GM12878 (cell line): Measurements from ENCODE around the gene LRSAM1. TPM values are rescaled to one million over a fixed set of nuclear protein-coding genes. Genes with fewer than 3 reads are reported as not detected.

ENCODE experiments used
- ATAC-seq: fragments of 200-7000 bp; cut with Tn5 transposase; 3 replicates; pipeline ENCODE4 v1.9.1; 2020; ENCODE audit warnings: mild to moderate bottlenecking, moderate library complexity
- BruUV-seq: library from RNA; stranded (reverse); fragments of 400-500 nt; replicated peaks from 2 replicates; lab custom pipeline; 2021; lab: Mats Ljungman, UMichigan
- CTCF ChIA-PET: fragments of 300-600 bp; sonication (Branson Sonifier 250); formaldehyde crosslinking; extraction: SDS; loops from one replicate; lab custom pipeline; 2021; ENCODE audit warnings: inconsistent platforms; lab: Yijun Ruan, JAX
- POLR2A ChIA-PET: fragments of 350-600 bp; formaldehyde crosslinking; extraction: SDS; loops from one replicate; lab custom pipeline; 2021; ENCODE audit warnings: inconsistent platforms; lab: Charles Lee
- RAD21 ChIA-PET: fragments of 300-600 bp; sonication (Branson Sonifier 250); formaldehyde crosslinking; loops from one replicate; lab custom pipeline; 2023; ENCODE audit warnings: antibody characterized with exemption; ENCODE audit not compliant: unreplicated experiment; lab: Charles Lee
- SMC1A ChIA-PET: fragments of 300-600 bp; sonication (Branson Sonifier 250); formaldehyde crosslinking; loops from one replicate; lab custom pipeline; 2023; ENCODE audit not compliant: unreplicated experiment, uncharacterized antibody; lab: Charles Lee
- DNase-seq: peaks from one replicate; pipeline ENCODE4 v3.0.0-alpha.2; 2011; ENCODE audit warnings: low read depth, low spot score
- FAIRE-seq: peaks from 3 replicates; lab custom pipeline; 2011; peaks lifted over from hg19 to GRCh38; lab: Jason Lieb, UNC
- H2AFZ ChIP-seq: 2 replicates; pipeline ENCODE4 v1.6.0; 2011; ENCODE audit warnings: low read depth, low read length, control low read depth; ENCODE audit not compliant: control insufficient read depth
- H3K27ac ChIP-seq: 2 replicates; pipeline ENCODE4 v1.5.1; 2011; ENCODE audit warnings: control low read depth; ENCODE audit not compliant: control insufficient read depth, insufficient read depth
- H3K27me3 ChIP-seq, 2 experiments: replicated peaks in 1 of 2; 2 replicates each; pipeline versions ENCODE4 v1.6.0 to v1.6.1; 2011; ENCODE audit warnings: low read length in 1 of 2; ENCODE audit not compliant: control insufficient read depth in 2 of 2, insufficient read depth in 2 of 2
- H3K36me3 ChIP-seq, 2 experiments: 2 replicates each; pipeline ENCODE4 v1.5.1; 2011; ENCODE audit warnings: low read length in 1 of 2; ENCODE audit not compliant: control insufficient read depth in 2 of 2, insufficient read depth in 2 of 2
- H3K4me1 ChIP-seq: 2 replicates; pipeline ENCODE4 v1.6.1; 2011; ENCODE audit warnings: mild to moderate bottlenecking, low read length, moderate library complexity, mixed read lengths; ENCODE audit not compliant: control insufficient read depth, insufficient read depth
- H3K4me2 ChIP-seq: 2 replicates; pipeline ENCODE4 v1.6.0; 2011; ENCODE audit warnings: control low read depth; ENCODE audit not compliant: control insufficient read depth, insufficient read depth
- H3K4me3 ChIP-seq: fragments of 200-600 bp; sonication (generic); 2 replicates; pipeline ENCODE4 v1.5.1; 2016
- H3K79me2 ChIP-seq: 2 replicates; pipeline ENCODE4 v1.6.0; 2011; ENCODE audit warnings: low read length; ENCODE audit not compliant: control insufficient read depth, insufficient read depth
- H3K9ac ChIP-seq: 2 replicates; pipeline ENCODE4 v1.8.0; 2011; ENCODE audit warnings: low read length, control low read depth, mixed read lengths; ENCODE audit not compliant: control insufficient read depth, insufficient read depth
- H3K9me3 ChIP-seq: replicated peaks from 3 replicates; pipeline ENCODE4 v1.5.1; 2011; ENCODE audit warnings: mild to moderate bottlenecking, low read length; ENCODE audit not compliant: control insufficient read depth, insufficient read depth
- H4K20me1 ChIP-seq: 2 replicates; pipeline ENCODE4 v1.6.0; 2011; ENCODE audit not compliant: control insufficient read depth, insufficient read depth
- BCLAF1 ChIP-seq: fragments of 450-650 bp; IDR thresholded peaks from 2 replicates; pipeline ENCODE4 v1.6.1; 2017; ENCODE audit warnings: antibody characterized with exemption, mild to moderate bottlenecking, moderate library complexity
- BMI1 ChIP-seq: fragments of 450-650 bp; IDR thresholded peaks from 2 replicates; pipeline ENCODE4 v1.6.1; 2016; ENCODE audit warnings: mild to moderate bottlenecking, moderate library complexity, borderline replicate concordance
- CBX3 ChIP-seq: fragments of 200-600 bp; sonication (generic); IDR thresholded peaks from 2 replicates; pipeline ENCODE4 v1.6.1; 2016; ENCODE audit warnings: low read depth, borderline replicate concordance
- FOXK2 ChIP-seq: fragments of 450-650 bp; IDR thresholded peaks from 2 replicates; pipeline ENCODE4 v1.6.1; 2017; ENCODE audit warnings: mild to moderate bottlenecking, moderate library complexity
- MEF2A ChIP-seq: IDR thresholded peaks from 2 replicates; pipeline ENCODE4 v1.6.1; 2011; ENCODE audit warnings: low read depth, mild to moderate bottlenecking, low read length, moderate library complexity; ENCODE audit not compliant: insufficient read depth
- NR2C1 ChIP-seq: fragments of 450-650 bp; IDR thresholded peaks from 2 replicates; pipeline ENCODE4 v1.6.1; 2017; ENCODE audit warnings: antibody characterized with exemption, mild to moderate bottlenecking, moderate library complexity
- PAX5 ChIP-seq: IDR thresholded peaks from 2 replicates; pipeline ENCODE4 v1.6.1; 2011; ENCODE audit warnings: low read depth, low read length, borderline replicate concordance
- PKNOX1 ChIP-seq: fragments of 450-650 bp; IDR thresholded peaks from 2 replicates; pipeline ENCODE4 v1.6.1; 2016; ENCODE audit warnings: mild to moderate bottlenecking
- RAD21 ChIP-seq: IDR thresholded peaks from 2 replicates; pipeline ENCODE4 v1.6.1; 2011; ENCODE audit warnings: mild to moderate bottlenecking, low read depth, low read length, moderate library complexity; ENCODE audit not compliant: insufficient read depth
- SIX5 ChIP-seq: IDR thresholded peaks from 2 replicates; pipeline ENCODE4 v1.6.1; 2011; ENCODE audit warnings: mild to moderate bottlenecking, low read depth, low read length, moderate library complexity; ENCODE audit not compliant: severe bottlenecking
- STAT1 ChIP-seq: fragments of 450-650 bp; conservative IDR thresholded peaks from 2 replicates; pipeline ENCODE4 v1.6.1; 2014; ENCODE audit warnings: antibody characterized with exemption, mild to moderate bottlenecking
- TAF1 ChIP-seq: IDR thresholded peaks from 2 replicates; pipeline ENCODE4 v1.6.1; 2011; ENCODE audit warnings: mild to moderate bottlenecking, low read depth, low read length, borderline replicate concordance
- WGBS: methylation state at CpG from one replicate; pipeline ENCODE4 v1.1.6; 2016; ENCODE audit warnings: low lambda C conversion rate; ENCODE audit not compliant: insufficient replicate concordance, insufficient coverage; ENCODE audit errors: missing lambda C conversion rate; 5-methylcytosine and 5-hydroxymethylcytosine counted together
- in situ Hi-C: fragments of 300-500 bp; cut with MboI; formaldehyde crosslinking; loops from 9 replicates; pipeline ENCODE4 v1.14.3; 2018; ENCODE audit warnings: mixed read lengths
- intact Hi-C: fragments of 100-400 bp; cut with micrococcal nuclease; formaldehyde crosslinking; loops from one replicate; pipeline ENCODE4 v1.14.2; 2022; ENCODE audit not compliant: unreplicated experiment
- polyA plus RNA-seq, 11 experiments: library from polyadenylated mRNA; depleted of rRNA in 4 of 11; unstranded in 6 of 11; stranded (reverse) in 5 of 11; fragments of >200 nt; fragmentation: Nextera tagmentation in 4 of 11; fragmentation: Illumina TruSeq in 1 of 11; extraction: Ambion mirVana in 4 of 11; extraction: Trizol in 1 of 11; gene quantifications; 1 replicate in 1 of 11; 2 replicates in 10 of 11; pipeline versions ENCODE4 v1.2.1 to v1.2.3, GENCODE V29; 2011 to 2016; ENCODE audit warnings: inconsistent platforms in 2 of 11, missing spikeins in 2 of 11, low read depth in 1 of 11
- total RNA-seq, 4 experiments: library from RNA; depleted of rRNA in 3 of 4; stranded (reverse); fragments of >200 nt in 3 of 4; fragmentation: Illumina TruSeq in 1 of 4; extraction: Trizol in 1 of 4; gene quantifications; 2 replicates each; pipeline versions ENCODE4 v1.2.1 to v1.2.3, GENCODE V29; 2013 to 2021

LRSAM1 gene
- total and polyA plus RNA-seq, 10 of the 15 experiments (the other 5 are each of a cell fraction or from before 2014, with no cell fraction given), result 0.14 to 23.4 (median 11.7) TPM

GRCh38 chr9:127495884-127496555, 44.7 kb downstream of the LRSAM1 start:
- no peak for DNase-seq
- Histone ChIP-seq H3K36me3 (peaks cover 2 to 3% of the 10 kb centered on the region in 2 experiments; a peak in 3 of 4 replicates), H3K27me3 (no peaks in the 10 kb centered on the region), H4K20me1 (no peaks in the 10 kb centered on the region), H3K4me3 (no peak overlapping the region), H3K9ac (no peak overlapping the region), H2AFZ (no peak overlapping the region), H3K79me2 (no peaks in the 10 kb centered on the region), H3K4me1 (no peaks in the 10 kb centered on the region), H3K27ac (no peak overlapping the region), H3K4me2 (no peak overlapping the region)
- ChIA-PET SMC1A (no interaction called here), RAD21 (no interaction called here), CTCF (no interaction called here), POLR2A (no interaction called here)
- in situ Hi-C loops, result no loop called here
- no peak for ATAC-seq
- BruUV-seq, result no TSS peak
- intact Hi-C loops, result no loop called here
- WGBS, result 87% methylated on average over 14 of the region's 14 CpGs
- FAIRE-seq, result no peak
- no peak for TF ChIP-seq BCLAF1
- TF ChIP-seq, all 136 proteins: peak for 0
- no peaks in the 10 kb centered on the region for H3K9me3 ChIP-seq

DNA sequence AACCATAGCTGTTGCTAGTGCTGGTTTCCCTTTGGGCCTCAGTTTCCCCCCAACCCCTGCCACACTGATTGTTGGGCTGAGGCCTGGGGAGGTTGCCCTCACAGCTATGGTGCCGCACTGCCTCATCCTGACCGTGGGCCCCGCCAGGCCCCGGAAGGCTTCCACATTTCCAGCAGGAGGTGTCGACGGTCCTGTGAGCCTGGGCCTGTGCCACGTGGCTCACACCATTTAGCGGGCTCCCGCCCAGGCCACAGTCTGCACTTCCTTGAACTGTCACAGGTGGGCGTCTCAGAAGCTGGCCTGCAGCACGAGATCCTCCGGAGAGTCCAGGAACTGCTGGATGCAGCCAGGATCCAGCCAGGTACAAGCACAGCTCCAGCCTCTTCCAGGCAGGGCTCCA, 45.7 kb downstream of the LRSAM1 start:
- H3K4me2 ChIP-seq, result no peak overlapping the region
- no peaks in the 10 kb centered on the region for H3K27me3 ChIP-seq
- CTCF ChIA-PET, result no interaction called here
- intact Hi-C loops, result no loop called here
- no peak overlapping the region for H3K9ac ChIP-seq
- peaks cover 2 to 3% of the 10 kb centered on the region in 2 experiments; a peak in 3 of 4 replicates for H3K36me3 ChIP-seq
- RAD21 ChIA-PET, result no interaction called here
- no peaks in the 10 kb centered on the region for H4K20me1 ChIP-seq
- H3K27ac ChIP-seq, result no peak overlapping the region
- no peaks in the 10 kb centered on the region for H3K9me3 ChIP-seq
- no TSS peak for BruUV-seq
- SMC1A ChIA-PET, result no interaction called here
- POLR2A ChIA-PET, result interaction anchor here (0.5 kb wide), 1 partner anchor 534 kb away, joined by 3 read pairs; no protein-coding TSS in a partner anchor
- H3K79me2 ChIP-seq, result no peaks in the 10 kb centered on the region
- WGBS, result 91% methylated on average over 12 of the region's 12 CpGs
- H2AFZ ChIP-seq, result no peak overlapping the region
- no peak for ATAC-seq
- no peaks in the 10 kb centered on the region for H3K4me1 ChIP-seq
- DNase-seq, result no peak
- in situ Hi-C loops, result no loop called here
- FAIRE-seq, result no peak
- no peak for TF ChIP-seq CBX3
- no peak for TF ChIP-seq STAT1
- TF ChIP-seq NR2C1, result no peak
- no peak for TF ChIP-seq MEF2A
- TF ChIP-seq BMI1, result no peak
- TF ChIP-seq RAD21, result no peak
- no peak for TF ChIP-seq FOXK2
- no peak for TF ChIP-seq PKNOX1
- no peak for TF ChIP-seq TAF1
- no peak for TF ChIP-seq SIX5
- no peak for TF ChIP-seq PAX5
- TF ChIP-seq, all 136 proteins: peak for 0
- H3K4me3 ChIP-seq, result no peak overlapping the region
